ENCODE results near the gene ALG9.

DNA sequence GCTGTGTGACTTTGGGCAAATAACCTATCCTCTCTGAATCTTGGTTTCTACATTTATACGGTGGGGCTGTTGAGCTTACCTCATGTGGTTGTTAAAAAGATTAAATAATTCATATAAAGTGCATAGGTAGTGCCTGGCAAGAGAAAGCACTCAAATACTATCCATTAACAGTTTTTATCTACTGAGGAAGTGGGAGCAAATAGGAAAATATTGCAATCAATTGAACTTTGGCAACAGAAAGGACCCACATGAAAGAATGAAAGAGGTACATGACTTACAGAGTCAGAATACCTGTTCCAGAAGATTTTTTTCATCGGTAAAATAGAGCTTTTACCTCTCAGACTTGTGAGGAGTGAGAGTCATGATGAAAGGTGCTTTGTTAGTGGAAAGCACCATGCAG, 98.8 kb downstream of the ALG9 start:
- TF ChIP-seq, protein P1, sequence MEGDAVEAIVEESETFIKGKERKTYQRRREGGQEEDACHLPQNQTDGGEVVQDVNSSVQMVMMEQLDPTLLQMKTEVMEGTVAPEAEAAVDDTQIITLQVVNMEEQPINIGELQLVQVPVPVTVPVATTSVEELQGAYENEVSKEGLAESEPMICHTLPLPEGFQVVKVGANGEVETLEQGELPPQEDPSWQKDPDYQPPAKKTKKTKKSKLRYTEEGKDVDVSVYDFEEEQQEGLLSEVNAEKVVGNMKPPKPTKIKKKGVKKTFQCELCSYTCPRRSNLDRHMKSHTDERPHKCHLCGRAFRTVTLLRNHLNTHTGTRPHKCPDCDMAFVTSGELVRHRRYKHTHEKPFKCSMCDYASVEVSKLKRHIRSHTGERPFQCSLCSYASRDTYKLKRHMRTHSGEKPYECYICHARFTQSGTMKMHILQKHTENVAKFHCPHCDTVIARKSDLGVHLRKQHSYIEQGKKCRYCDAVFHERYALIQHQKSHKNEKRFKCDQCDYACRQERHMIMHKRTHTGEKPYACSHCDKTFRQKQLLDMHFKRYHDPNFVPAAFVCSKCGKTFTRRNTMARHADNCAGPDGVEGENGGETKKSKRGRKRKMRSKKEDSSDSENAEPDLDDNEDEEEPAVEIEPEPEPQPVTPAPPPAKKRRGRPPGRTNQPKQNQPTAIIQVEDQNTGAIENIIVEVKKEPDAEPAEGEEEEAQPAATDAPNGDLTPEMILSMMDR (IDR thresholded peaks at IDR 0.05; ENCODE audit: low read depth, low read length): no peak
- TF ChIP-seq POLR2A (IDR thresholded peaks at IDR 0.05; ENCODE audit: extremely low read depth, insufficient read length): no peak
- TF ChIP-seq MAX (IDR thresholded peaks at IDR 0.05; ENCODE audit: low read depth, low read length): no peak
